OCI-LY7 (cell line): ENCODE data around the gene UHRF1.
"Not testable (repeated sequence)": the region's sequence is repeated elsewhere in the genome, so short reads cannot be mapped to it uniquely, and the experiment has no call there.

Source experiments
- CTCF ChIP-seq: fragments of 200-600 bp; sonication (generic); conservative IDR thresholded peaks from 2 replicates; pipeline ENCODE4 v1.5.1; 2014; ENCODE audit warnings: mild to moderate bottlenecking, antibody characterized with exemption, low read length, moderate library complexity, mixed read lengths
- EZH2phosphoT487 ChIP-seq: fragments of 200-600 bp; sonication (generic); IDR thresholded peaks from 2 replicates; pipeline ENCODE4 v1.6.1; 2018; ENCODE audit warnings: low read depth, borderline replicate concordance, mild to moderate bottlenecking, mixed run types, antibody characterized with exemption, low read length, moderate library complexity, mixed read lengths

- TF ChIP-seq CTCF, EZH2phosphoT487: not testable (repeated sequence)
Observed at GRCh38 chr19:4884993-4885392, 24.3 kb upstream of the UHRF1 start.
